T-helper 1 cell treated with Interleukin-12 subunit alpha and Interleukin-12 subunit beta and Interleukin-4 antibody, amounts not matched to agents 30 μg/mL and 1 μg/mL, for 36 hours (primary cell): ENCODE data around the gene ANKRD12.

Source experiments
- H3K27ac Mint-ChIP-seq: one replicate; pipeline ENCODE4 v1.8.0; 2021; ENCODE audit warnings: mild to moderate bottlenecking, mixed read lengths
- H3K27me3 Mint-ChIP-seq: one replicate; pipeline ENCODE4 v1.8.0; 2021; ENCODE audit warnings: low read depth, mixed read lengths
- H3K36me3 Mint-ChIP-seq: one replicate; pipeline ENCODE4 v1.8.0; 2021; ENCODE audit warnings: low read depth, mixed read lengths
- H3K4me1 Mint-ChIP-seq: one replicate; pipeline ENCODE4 v1.8.0; 2021; ENCODE audit warnings: low read depth, mixed read lengths
- H3K4me3 Mint-ChIP-seq: one replicate; pipeline ENCODE4 v1.8.0; 2021; ENCODE audit warnings: mild to moderate bottlenecking, moderate library complexity, mixed read lengths
- H3K9me3 Mint-ChIP-seq: one replicate; pipeline ENCODE4 v1.8.0; 2021; ENCODE audit warnings: mixed read lengths

Gene ANKRD12

DNA sequence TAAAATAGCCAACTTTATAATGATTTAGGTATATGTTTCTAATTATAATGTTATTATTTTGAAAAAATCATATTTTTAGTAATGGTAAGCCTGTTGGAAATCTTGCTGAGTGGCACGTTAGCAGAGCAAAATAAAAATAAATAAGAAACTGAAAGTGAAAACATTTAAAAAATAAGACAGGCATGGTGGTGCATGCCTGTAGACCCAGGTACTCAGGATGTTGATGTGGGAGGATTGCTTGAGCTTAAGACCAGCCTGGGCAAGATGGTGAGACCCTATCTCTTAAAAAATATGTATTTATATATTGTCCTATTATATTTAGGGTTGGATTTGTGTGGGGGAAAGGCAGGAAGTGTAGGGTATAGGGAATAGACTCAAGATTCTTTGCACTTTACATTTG is 15.8 kb upstream of the ANKRD12 start:
- H3K4me3 Mint-ChIP-seq = peak overlapping the region; percentile 27
- H3K27ac Mint-ChIP-seq = peak overlapping the region; percentile 62
- H3K27me3 Mint-ChIP-seq = no peaks in the 10 kb centered on the region
- peaks cover 49% of the 10 kb centered on the region for H3K4me1 Mint-ChIP-seq
- peaks cover 44% of the 10 kb centered on the region for H3K36me3 Mint-ChIP-seq
- H3K9me3 Mint-ChIP-seq = no peaks in the 10 kb centered on the region

DNA sequence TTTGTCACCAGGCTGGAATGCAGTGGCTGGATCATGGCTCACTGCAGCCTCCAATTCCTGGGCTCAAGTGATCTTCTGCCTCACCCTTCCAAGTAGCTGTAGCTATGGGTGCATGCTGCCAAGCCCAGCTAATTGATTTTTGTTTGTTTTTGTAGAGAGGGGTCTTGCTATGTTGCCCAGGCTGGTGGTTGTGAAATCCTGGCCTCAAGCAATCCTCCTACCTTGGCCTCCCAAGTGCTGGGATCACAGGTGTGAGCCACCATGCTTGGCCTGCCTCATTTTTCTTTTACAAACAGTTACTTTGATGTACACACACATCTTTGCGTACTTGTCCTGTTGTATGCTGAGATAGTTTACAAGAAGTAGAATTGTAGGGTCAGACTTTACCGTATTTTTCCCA is 13.1 kb upstream of the ANKRD12 start:
- Mint-ChIP-seq H3K4me1 (peaks cover 26% of the 10 kb centered on the region), H3K36me3 (peaks cover 44% of the 10 kb centered on the region), H3K9me3 (no peaks in the 10 kb centered on the region), H3K27ac (no peak overlapping the region), H3K4me3 (no peak overlapping the region), H3K27me3 (no peaks in the 10 kb centered on the region)

GRCh38 chr18:9124824-9125223 is 11.8 kb upstream of the ANKRD12 start:
- Mint-ChIP-seq H3K27ac (no peak overlapping the region), H3K36me3 (peaks cover 45% of the 10 kb centered on the region), H3K9me3 (no peaks in the 10 kb centered on the region), H3K4me1 (peaks cover 25% of the 10 kb centered on the region), H3K4me3 (no peak overlapping the region), H3K27me3 (no peaks in the 10 kb centered on the region)

- no peak overlapping the region for H3K27ac Mint-ChIP-seq
- H3K9me3 Mint-ChIP-seq = no peaks in the 10 kb centered on the region
- H3K4me1 Mint-ChIP-seq = peaks cover 19% of the 10 kb centered on the region
- no peak overlapping the region for H3K4me3 Mint-ChIP-seq
- peaks cover 44% of the 10 kb centered on the region for H3K36me3 Mint-ChIP-seq
- H3K27me3 Mint-ChIP-seq = no peaks in the 10 kb centered on the region
Observed at GRCh38 chr18:9126337-9126736, 10.2 kb upstream of the ANKRD12 start.

GRCh38 chr18:9130195-9130594 is 6.4 kb upstream of the ANKRD12 start:
- Mint-ChIP-seq H3K27me3 (no peaks in the 10 kb centered on the region), H3K9me3 (no peaks in the 10 kb centered on the region), H3K36me3 (peaks cover 45% of the 10 kb centered on the region), H3K4me3 (no peak overlapping the region), H3K4me1 (peaks cover 27% of the 10 kb centered on the region), H3K27ac (no peak overlapping the region)

DNA sequence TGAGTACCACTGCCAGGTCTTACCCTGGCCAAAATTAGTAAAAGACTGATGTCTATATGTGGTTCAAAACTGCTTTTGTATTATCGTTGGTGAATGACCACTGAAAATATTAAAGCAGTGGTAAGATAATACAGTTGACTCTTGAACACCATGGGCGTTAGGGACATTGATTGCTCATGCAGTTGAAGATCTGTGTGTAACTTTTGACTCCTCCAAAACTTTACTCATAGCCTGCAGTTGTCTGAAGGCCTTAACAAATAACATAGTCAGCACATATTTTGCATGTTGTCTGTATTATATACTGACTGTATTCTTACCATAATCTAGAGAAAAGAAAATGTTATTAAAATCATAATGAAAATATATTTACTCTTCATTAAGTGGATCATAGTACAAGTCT is 5.8 kb upstream of the ANKRD12 start:
- Mint-ChIP-seq H3K27me3 (no peaks in the 10 kb centered on the region), H3K9me3 (no peaks in the 10 kb centered on the region), H3K36me3 (peaks cover 47% of the 10 kb centered on the region), H3K27ac (no peak overlapping the region), H3K4me1 (peaks cover 29% of the 10 kb centered on the region), H3K4me3 (no peak overlapping the region)

DNA sequence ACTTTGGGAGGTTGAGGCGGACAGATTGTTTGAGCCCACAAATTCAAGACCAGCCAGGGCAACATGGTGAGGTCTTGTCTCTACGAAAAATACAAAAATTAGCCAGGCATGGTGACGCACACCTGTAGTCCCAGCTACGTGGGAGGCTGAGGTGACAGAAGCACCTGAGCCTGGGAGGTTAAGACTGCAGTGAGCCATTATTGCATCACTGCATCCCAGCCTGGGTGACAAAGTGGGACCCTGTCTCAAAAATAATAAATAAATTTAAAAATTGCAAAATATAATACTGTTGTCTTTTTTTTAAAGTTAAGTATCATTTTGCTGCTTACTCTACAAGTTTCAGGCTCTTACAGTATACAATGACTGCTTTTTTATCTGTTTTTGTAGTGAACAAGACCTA is 4.0 kb upstream of the ANKRD12 start:
- Mint-ChIP-seq H3K4me1 (peaks cover 30% of the 10 kb centered on the region), H3K27me3 (no peaks in the 10 kb centered on the region), H3K4me3 (no peak overlapping the region), H3K9me3 (no peaks in the 10 kb centered on the region), H3K27ac (peak overlapping the region; percentile 68), H3K36me3 (peaks cover 44% of the 10 kb centered on the region)

DNA sequence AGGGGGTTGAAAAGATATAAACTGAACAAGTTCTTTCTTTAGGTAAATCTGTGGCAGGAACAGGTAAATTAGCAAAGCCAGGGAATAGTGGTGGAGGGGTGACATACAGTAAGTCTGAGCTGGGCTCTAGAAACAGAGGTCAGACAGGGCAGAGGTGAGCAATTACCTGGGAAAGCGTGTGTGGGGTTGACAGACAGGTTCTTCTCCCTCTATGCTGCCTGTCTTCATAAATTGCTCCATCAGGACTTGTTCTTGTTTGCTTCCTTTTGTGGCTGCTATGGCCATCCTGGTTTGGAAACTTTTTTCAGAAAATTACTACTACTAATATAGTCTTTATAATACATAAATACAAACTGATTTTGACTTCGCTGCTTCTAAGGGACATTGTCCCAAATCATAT is 3.4 kb upstream of the ANKRD12 start:
- Mint-ChIP-seq H3K27me3 (no peaks in the 10 kb centered on the region), H3K4me1 (peaks cover 30% of the 10 kb centered on the region), H3K4me3 (no peak overlapping the region), H3K36me3 (peaks cover 40% of the 10 kb centered on the region), H3K27ac (peak overlapping the region; percentile 68), H3K9me3 (no peaks in the 10 kb centered on the region)

DNA sequence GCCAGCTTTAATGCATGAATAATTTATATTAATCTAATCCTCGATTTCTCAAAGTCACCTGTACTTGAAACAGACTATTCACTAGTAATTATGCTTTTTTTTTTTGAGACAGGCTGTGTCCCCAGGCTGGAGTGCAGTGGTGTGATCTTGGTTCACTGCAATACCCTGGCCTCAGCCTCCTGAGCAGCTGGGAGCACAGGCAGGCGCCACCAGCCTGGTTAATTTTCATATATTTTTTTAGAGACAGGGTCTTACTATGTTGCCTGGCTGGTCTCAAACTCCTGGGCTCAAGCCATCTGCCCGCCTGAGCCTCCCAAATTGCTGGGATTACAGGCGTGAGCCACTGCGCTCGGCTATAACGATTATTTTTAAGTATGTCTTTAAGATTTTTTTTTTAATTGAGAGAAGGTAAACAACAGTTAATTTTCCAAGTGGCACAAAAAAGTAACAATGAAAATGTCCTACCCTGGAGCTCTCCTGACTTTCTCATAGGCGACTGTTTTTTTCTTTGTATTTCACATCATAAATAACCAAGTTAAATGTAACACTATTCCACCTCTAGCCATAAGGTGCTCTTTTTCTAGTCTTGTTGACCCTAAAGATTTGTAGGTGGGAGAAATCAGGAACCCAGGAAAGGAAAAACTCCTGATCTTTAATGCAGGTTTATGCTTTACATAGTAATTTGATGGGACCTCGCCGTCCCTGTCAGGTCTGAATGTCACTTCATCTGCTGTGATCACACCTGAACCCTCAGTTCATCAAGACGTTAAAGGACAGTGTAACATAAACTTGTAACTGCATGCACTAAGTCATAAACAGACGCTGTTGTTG is 1.3 kb upstream of the ANKRD12 start:
- Mint-ChIP-seq H3K4me1 (peaks cover 39% of the 10 kb centered on the region), H3K27ac (peak overlapping the region; percentile 84), H3K4me3 (peak overlapping the region; percentile 95), H3K36me3 (peaks cover 31% of the 10 kb centered on the region), H3K9me3 (no peaks in the 10 kb centered on the region), H3K27me3 (no peaks in the 10 kb centered on the region)

DNA sequence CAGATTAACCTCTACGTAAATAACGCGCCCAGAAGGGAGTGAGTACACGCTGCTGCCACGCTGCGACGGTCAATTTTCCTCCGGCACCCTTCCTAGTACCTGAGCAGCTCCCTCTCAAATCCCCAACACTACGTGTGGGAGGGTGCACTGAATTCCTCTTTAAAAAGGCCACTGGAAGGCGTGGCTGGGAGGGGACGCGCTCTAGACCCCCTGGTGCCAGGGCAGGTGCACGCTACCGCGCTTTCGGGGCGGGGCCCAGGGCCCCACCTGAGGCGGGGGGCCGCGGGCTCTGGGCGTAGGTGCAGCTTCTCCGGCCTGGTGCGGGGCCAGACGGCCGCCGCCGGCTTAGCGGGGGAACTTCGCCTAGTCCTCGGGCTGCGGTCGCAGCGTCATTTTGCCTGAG is 668 bp upstream of the ANKRD12 start:
- peak overlapping the region; percentile 98 for H3K27ac Mint-ChIP-seq
- H3K9me3 Mint-ChIP-seq = no peaks in the 10 kb centered on the region
- no peaks in the 10 kb centered on the region for H3K27me3 Mint-ChIP-seq
- H3K36me3 Mint-ChIP-seq = peaks cover 32% of the 10 kb centered on the region
- peak overlapping the region; percentile 95 for H3K4me3 Mint-ChIP-seq
- peaks cover 45% of the 10 kb centered on the region for H3K4me1 Mint-ChIP-seq

DNA sequence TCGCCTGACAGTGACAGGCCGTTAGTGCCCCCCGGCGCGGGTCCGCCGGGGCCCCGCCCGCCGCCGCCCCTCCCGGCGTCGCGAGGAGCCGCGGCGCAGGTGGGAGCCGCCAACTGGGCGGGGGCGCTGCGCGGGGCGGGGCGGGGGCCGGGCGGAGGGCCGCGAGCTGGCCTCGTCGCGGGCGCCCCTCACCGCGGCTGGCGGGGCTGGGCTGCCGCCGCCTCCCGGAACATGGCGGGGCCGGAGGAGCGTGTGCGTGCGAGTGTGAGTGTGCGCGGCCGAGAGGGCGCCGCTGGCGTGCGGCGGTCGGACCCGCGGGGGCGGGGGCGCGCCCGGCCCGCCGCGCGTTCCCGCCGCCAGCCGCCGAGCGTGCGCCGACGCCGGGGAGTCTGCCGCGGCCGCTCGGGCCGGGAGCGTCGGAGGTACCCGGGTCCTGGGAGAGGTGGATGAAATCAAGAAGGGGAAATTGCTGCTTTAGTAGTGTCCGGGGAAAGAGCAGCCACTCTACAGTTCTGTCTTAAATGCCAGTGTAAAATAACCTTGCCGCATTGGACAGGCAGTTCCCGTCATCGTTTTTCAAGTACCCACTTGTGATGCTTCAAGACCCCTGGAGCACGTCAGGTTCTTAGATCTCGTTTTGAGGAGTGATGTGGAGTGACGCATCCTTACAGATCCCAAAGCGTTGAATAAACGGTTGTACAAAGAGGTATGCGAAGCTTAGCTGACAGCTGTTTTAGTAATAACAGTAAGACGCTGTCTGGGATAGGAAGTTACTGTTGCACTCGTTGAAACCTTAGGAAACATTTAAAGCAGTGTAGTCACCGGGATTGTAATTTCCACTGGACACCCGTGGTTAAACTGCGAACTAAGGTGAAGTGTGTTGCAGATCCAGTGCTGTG is 836 bp downstream of the ANKRD12 start:
- H3K27ac Mint-ChIP-seq = peak overlapping the region; percentile 95
- H3K27me3 Mint-ChIP-seq = no peaks in the 10 kb centered on the region
- no peaks in the 10 kb centered on the region for H3K9me3 Mint-ChIP-seq
- peak overlapping the region; percentile 76 for H3K4me3 Mint-ChIP-seq
- peaks cover 27% of the 10 kb centered on the region for H3K36me3 Mint-ChIP-seq
- peaks cover 56% of the 10 kb centered on the region for H3K4me1 Mint-ChIP-seq

GRCh38 chr18:9139400-9140039 is 2.9 kb downstream of the ANKRD12 start:
- H3K9me3 Mint-ChIP-seq = no peaks in the 10 kb centered on the region
- peaks cover 58% of the 10 kb centered on the region for H3K4me1 Mint-ChIP-seq
- peaks cover 21% of the 10 kb centered on the region for H3K36me3 Mint-ChIP-seq
- H3K27me3 Mint-ChIP-seq = no peaks in the 10 kb centered on the region
- H3K4me3 Mint-ChIP-seq = peak overlapping the region; percentile 85
- H3K27ac Mint-ChIP-seq = peak overlapping the region; percentile 91

- H3K27me3 Mint-ChIP-seq = no peaks in the 10 kb centered on the region
- peaks cover 60% of the 10 kb centered on the region for H3K4me1 Mint-ChIP-seq
- H3K4me3 Mint-ChIP-seq = peak overlapping the region; percentile 85
- H3K27ac Mint-ChIP-seq = peak overlapping the region; percentile 91
- H3K36me3 Mint-ChIP-seq = peaks cover 18% of the 10 kb centered on the region
- no peaks in the 10 kb centered on the region for H3K9me3 Mint-ChIP-seq
Observed at GRCh38 chr18:9140381-9140780, 3.8 kb downstream of the ANKRD12 start.

GRCh38 chr18:9140984-9141383 is 4.4 kb downstream of the ANKRD12 start:
- H3K9me3 Mint-ChIP-seq = no peaks in the 10 kb centered on the region
- H3K27me3 Mint-ChIP-seq = no peaks in the 10 kb centered on the region
- H3K27ac Mint-ChIP-seq = peak overlapping the region; percentile 91
- peak overlapping the region; percentile 85 for H3K4me3 Mint-ChIP-seq
- H3K36me3 Mint-ChIP-seq = peaks cover 14% of the 10 kb centered on the region
- peaks cover 60% of the 10 kb centered on the region for H3K4me1 Mint-ChIP-seq
